ENCODE data around the gene DLG1. TPM values are rescaled to one million over a fixed set of nuclear protein-coding genes. Genes with fewer than 3 reads are reported as not detected.

The DLG1 gene
- total RNA-seq, 1 experiment from 2014 or later = 81.2 TPM

GRCh38 chr3:197000211-197000610 is 298.2 kb downstream of the DLG1 start:
- no peaks in the 10 kb centered on the region for H3K9me3 ChIP-seq (replicated peaks)
- H3K4me3 ChIP-seq = no peak overlapping the region
- no peaks in the 10 kb centered on the region for H3K27me3 ChIP-seq (replicated peaks)
- H3K36me3 ChIP-seq = no peaks in the 10 kb centered on the region; the same call in 1 of the 2 replicates
- no peak for DNase-seq (ENCODE audit: low read depth in 1 of 2, low spot score in 2 of 2)
- no peak overlapping the region for H3K27ac ChIP-seq
- H3K4me1 ChIP-seq (replicated peaks) = peaks cover 13% of the 10 kb centered on the region

DNA sequence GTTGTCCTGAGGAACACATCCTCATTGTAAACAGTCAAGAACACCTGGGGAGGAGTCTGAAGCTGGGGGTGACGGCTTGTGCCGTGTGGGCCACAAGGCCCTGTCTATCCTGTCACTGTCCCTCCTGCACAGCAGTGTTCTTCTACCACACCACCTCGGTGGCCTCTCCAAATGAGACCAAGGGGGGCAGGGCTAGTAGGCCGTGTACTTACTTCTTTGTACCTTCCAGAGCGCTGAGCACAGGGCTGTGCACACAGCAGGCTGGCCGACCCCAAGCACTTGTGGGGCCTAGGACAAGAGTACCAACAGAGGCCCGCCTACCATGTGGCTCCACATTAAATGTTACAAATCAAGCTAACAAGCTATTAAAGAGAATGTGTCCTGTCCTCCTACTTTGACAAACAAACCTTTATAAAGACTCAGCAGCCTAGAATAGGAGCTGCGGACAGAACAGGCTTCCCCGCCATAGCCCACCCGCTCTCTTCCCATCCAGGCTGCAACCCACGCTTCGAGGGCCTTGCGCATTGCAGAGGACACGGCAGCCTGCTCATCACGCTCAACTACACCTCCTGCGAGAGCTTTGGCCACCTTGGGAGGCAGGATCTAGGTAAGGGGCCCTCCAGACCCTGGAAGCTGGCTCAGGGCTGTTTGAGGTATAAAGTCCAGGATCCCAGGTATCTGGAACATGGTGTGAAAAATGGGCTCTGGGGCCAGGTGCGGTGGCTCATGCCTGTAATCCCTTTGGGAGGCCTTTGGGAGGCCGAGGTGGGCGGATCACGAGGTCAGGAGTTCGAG is 299.2 kb downstream of the DLG1 start:
- Histone ChIP-seq H3K27me3 (replicated peaks) (no peaks in the 10 kb centered on the region), H3K4me3 (no peak overlapping the region), H3K27ac (no peak overlapping the region), H3K36me3 (no peaks in the 10 kb centered on the region; the same call in 1 of the 2 replicates), H3K4me1 (replicated peaks) (peaks cover 13% of the 10 kb centered on the region), H3K9me3 (replicated peaks) (no peaks in the 10 kb centered on the region)
- no peak for DNase-seq (ENCODE audit: low read depth in 1 of 2, low spot score in 2 of 2)

DNA sequence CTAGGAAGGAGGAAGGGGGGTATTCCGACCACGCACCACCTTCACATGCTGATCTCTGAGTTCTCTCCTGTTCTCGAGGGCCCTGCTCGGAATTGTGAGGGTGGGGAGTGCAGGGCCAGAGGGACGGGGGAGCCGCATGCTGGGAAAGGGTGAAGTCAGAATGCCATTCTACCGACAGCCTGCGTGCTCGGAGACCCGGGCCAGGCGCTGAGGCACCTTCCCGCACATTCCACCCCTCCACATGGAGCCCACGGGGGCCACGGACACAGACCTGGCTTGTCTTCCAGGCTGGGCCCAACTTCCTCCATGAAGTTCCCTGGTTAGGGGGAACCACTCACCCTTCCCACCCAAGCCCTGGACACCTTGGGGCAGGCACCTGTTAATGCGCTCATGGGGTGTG is 301.1 kb downstream of the DLG1 start:
- H3K9me3 ChIP-seq (replicated peaks) = no peaks in the 10 kb centered on the region
- H3K27me3 ChIP-seq (replicated peaks) = no peaks in the 10 kb centered on the region
- no peak overlapping the region for H3K27ac ChIP-seq
- H3K36me3 ChIP-seq = no peaks in the 10 kb centered on the region
- no peaks in the 10 kb centered on the region for H3K4me1 ChIP-seq (replicated peaks)
- H3K4me3 ChIP-seq = no peak overlapping the region
- no peak for DNase-seq (ENCODE audit: low read depth in 1 of 2, low spot score in 2 of 2)

- Histone ChIP-seq H3K4me1 (replicated peaks) (no peaks in the 10 kb centered on the region), H3K27me3 (replicated peaks) (no peaks in the 10 kb centered on the region), H3K4me3 (no peak overlapping the region), H3K27ac (no peak overlapping the region), H3K36me3 (no peaks in the 10 kb centered on the region), H3K9me3 (replicated peaks) (no peaks in the 10 kb centered on the region)
- no peak for DNase-seq (ENCODE audit: low read depth in 1 of 2, low spot score in 2 of 2)
Observed at GRCh38 chr3:196996454-196997265, 301.8 kb downstream of the DLG1 start.

DNA sequence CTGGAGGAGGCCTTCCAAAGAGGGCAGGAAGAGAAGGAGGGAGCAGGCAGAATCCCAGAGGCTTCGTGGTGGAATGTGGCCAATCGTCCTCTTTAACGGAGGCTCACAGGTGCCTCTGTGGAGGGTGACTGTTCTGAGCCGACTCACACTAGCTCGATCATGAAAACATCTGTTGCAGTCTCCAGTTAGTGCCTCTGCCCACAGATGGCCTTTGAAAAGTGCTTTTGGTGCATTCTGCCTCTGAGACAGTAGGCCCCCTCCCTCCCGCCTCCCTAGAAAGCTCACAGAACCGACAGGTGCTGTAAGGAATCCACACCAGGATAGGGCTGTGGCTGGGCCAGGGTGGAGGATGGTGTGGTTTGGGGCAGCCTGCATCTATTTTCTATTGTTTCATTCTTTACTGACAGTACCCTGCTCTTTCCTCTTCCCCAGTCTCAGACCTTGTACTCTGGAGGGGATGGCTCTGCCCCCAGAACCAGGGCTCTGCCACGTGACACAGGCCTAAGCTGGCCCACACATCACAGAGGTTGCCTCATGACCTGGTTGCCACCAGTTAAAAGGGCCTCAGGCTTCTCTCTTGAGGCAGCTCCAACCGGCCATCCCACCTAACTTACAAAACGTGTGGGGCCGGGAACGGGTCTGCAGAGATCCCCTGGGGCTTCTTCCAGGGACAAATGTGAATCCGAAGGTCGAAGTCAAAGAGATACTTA is 302.6 kb downstream of the DLG1 start:
- Histone ChIP-seq H3K36me3 (no peaks in the 10 kb centered on the region), H3K4me1 (replicated peaks) (no peaks in the 10 kb centered on the region), H3K27me3 (replicated peaks) (no peaks in the 10 kb centered on the region), H3K9me3 (replicated peaks) (no peaks in the 10 kb centered on the region), H3K4me3 (no peak overlapping the region), H3K27ac (no peak overlapping the region)
- DNase-seq (ENCODE audit: low read depth in 1 of 2, low spot score in 2 of 2) = no peak

DNA sequence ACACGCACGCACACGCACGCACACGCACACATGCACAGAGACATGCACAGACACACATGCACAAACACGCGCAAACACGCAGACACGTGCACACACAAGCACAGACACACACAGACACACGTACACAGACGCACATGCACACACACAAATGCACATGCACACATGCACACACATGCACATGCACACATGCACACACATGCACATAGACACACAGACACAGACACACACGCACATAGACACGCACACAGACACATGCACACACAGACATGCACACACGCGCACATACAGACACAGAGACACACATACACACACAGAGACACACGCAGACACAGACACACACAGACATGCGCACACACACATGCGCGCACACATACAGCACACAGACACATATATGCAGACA is 303.4 kb downstream of the DLG1 start:
- Histone ChIP-seq H3K4me3 (no peak overlapping the region), H3K9me3 (replicated peaks) (no peaks in the 10 kb centered on the region), H3K4me1 (replicated peaks) (no peaks in the 10 kb centered on the region), H3K27me3 (replicated peaks) (no peaks in the 10 kb centered on the region), H3K27ac (no peak overlapping the region), H3K36me3 (no peaks in the 10 kb centered on the region)
- DNase-seq (ENCODE audit: low read depth in 1 of 2, low spot score in 2 of 2) = no peak

DNA sequence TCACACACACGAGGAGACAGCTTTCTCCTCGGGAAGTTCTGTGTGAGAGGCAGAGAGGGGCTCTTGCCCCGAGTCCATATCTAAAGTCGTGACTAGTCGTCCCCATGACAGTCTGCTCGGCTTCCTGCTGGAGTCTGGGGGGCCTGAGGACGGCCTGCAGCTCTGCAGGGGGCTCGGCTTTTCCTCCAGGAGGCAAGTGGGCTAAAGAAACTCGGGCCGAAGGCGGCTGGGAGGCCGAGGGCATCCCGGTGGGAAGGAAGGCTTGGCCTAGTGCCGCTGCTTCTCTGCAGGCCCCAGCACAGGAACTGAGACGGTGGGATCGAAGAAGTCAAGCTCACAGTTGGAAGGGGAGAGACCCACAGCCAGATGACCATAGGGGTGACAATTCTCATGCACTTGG is 304.4 kb downstream of the DLG1 start:
- H3K4me1 ChIP-seq (replicated peaks) = no peaks in the 10 kb centered on the region
- no peaks in the 10 kb centered on the region for H3K27me3 ChIP-seq (replicated peaks)
- no peak for DNase-seq (ENCODE audit: low read depth in 1 of 2, low spot score in 2 of 2)
- no peaks in the 10 kb centered on the region for H3K9me3 ChIP-seq (replicated peaks)
- H3K27ac ChIP-seq = no peak overlapping the region
- H3K4me3 ChIP-seq = no peak overlapping the region
- no peaks in the 10 kb centered on the region for H3K36me3 ChIP-seq

All from SJSA1 (cell line).